D721Med (cell line): ENCODE data around the gene NEGR1.
A peak's percentile ranks its signal among the peaks of the same experiment; 100 is the strongest.

Experiments used
- DNase-seq: peaks from one replicate; pipeline ENCODE4 v3.0.0; 2011; ENCODE audit warnings: low spot score; ENCODE audit not compliant: insufficient read length
- FAIRE-seq: peaks from 2 replicates; lab custom pipeline; 2011; peaks lifted over from hg19 to GRCh38; lab: Jason Lieb, UNC
- CTCF ChIP-seq: IDR thresholded peaks from 2 replicates; pipeline ENCODE4 v1.5.1; 2012; ENCODE audit warnings: mild to moderate bottlenecking, control low read depth; ENCODE audit not compliant: insufficient read depth; ENCODE audit errors: missing control alignments

The NEGR1 gene

GRCh38 chr1:72129869-72130268 is 152.5 kb downstream of the NEGR1 start:
- no peak for TF ChIP-seq CTCF
- FAIRE-seq (no peak), DNase-seq (no peak)

GRCh38 chr1:72122099-72122880 is 160.0 kb downstream of the NEGR1 start:
- TF ChIP-seq CTCF = no peak
- peak; percentile 44 for FAIRE-seq

GRCh38 chr1:72119491-72119890 is 162.8 kb downstream of the NEGR1 start:
- TF ChIP-seq CTCF = no peak
- FAIRE-seq (no peak), DNase-seq (no peak)

More at GRCh38 chr1:72122099-72122880, 160.0 kb downstream of the NEGR1 start:
- DNase-seq = no peak

- no peak for FAIRE-seq
- no peak for DNase-seq
- no peak for TF ChIP-seq CTCF
These were observed 164.7 kb downstream of the NEGR1 start for GRCh38 chr1:72117621-72118020.

GRCh38 chr1:72115290-72115689 is 167.0 kb downstream of the NEGR1 start:
- FAIRE-seq = no peak
- DNase-seq = no peak
- TF ChIP-seq CTCF = no peak

- TF ChIP-seq CTCF = no peak
- FAIRE-seq (peak; percentile 97), DNase-seq (no peak)
These were observed 170.7 kb downstream of the NEGR1 start for GRCh38 chr1:72111662-72112061.

- DNase-seq (no peak), FAIRE-seq (no peak)
- TF ChIP-seq CTCF = no peak
These were observed 172.4 kb downstream of the NEGR1 start for GRCh38 chr1:72109916-72110315.
